Measurements from ENCODE around the gene STOM.

STOM gene

GRCh38 chr9:121321016-121321503, 49.0 kb downstream of the STOM start:
- ATAC-seq (ENCODE audit: low read depth) (no peak), DNase-seq (ENCODE audit: low spot score) (no peak)
- peaks cover 71% of the 10 kb centered on the region for H3K36me3 ChIP-seq (ENCODE audit: low read depth)
- no peak for TF ChIP-seq CTCF (IDR thresholded peaks at IDR 0.05; ENCODE audit: poor library complexity, severe bottlenecking)
- H3K4me1 ChIP-seq (ENCODE audit: insufficient read depth, poor library complexity, severe bottlenecking) = peaks cover 9% of the 10 kb centered on the region
- H3K27me3 ChIP-seq (ENCODE audit: insufficient read depth, poor library complexity, severe bottlenecking) = no peaks in the 10 kb centered on the region
- no peaks in the 10 kb centered on the region for H3K9me3 ChIP-seq (ENCODE audit: severe bottlenecking)
- H3K4me3 ChIP-seq (ENCODE audit: severe bottlenecking) = no peak overlapping the region
- peak overlapping the region; percentile 63 for H3K27ac ChIP-seq (ENCODE audit: poor library complexity, severe bottlenecking)

GRCh38 chr9:121319383-121319780, 50.7 kb downstream of the STOM start:
- DNase-seq (ENCODE audit: low spot score) (no peak), ATAC-seq (ENCODE audit: low read depth) (no peak)
- H3K36me3 ChIP-seq (ENCODE audit: low read depth) = peaks cover 70% of the 10 kb centered on the region
- H3K27ac ChIP-seq (ENCODE audit: poor library complexity, severe bottlenecking) = no peak overlapping the region
- H3K9me3 ChIP-seq (ENCODE audit: severe bottlenecking) = no peaks in the 10 kb centered on the region
- peaks cover 9% of the 10 kb centered on the region for H3K4me1 ChIP-seq (ENCODE audit: insufficient read depth, poor library complexity, severe bottlenecking)
- no peak overlapping the region for H3K4me3 ChIP-seq (ENCODE audit: severe bottlenecking)
- H3K27me3 ChIP-seq (ENCODE audit: insufficient read depth, poor library complexity, severe bottlenecking) = no peaks in the 10 kb centered on the region
- TF ChIP-seq CTCF (IDR thresholded peaks at IDR 0.05; ENCODE audit: poor library complexity, severe bottlenecking) = no peak

GRCh38 chr9:121318631-121319382, 51.2 kb downstream of the STOM start:
- H3K27ac ChIP-seq (ENCODE audit: poor library complexity, severe bottlenecking) = no peak overlapping the region
- no peak for TF ChIP-seq CTCF (IDR thresholded peaks at IDR 0.05; ENCODE audit: poor library complexity, severe bottlenecking)
- H3K36me3 ChIP-seq (ENCODE audit: low read depth) = peaks cover 69% of the 10 kb centered on the region
- H3K9me3 ChIP-seq (ENCODE audit: severe bottlenecking) = no peaks in the 10 kb centered on the region
- peaks cover 9% of the 10 kb centered on the region for H3K4me1 ChIP-seq (ENCODE audit: insufficient read depth, poor library complexity, severe bottlenecking)
- no peak overlapping the region for H3K4me3 ChIP-seq (ENCODE audit: severe bottlenecking)
- ATAC-seq (ENCODE audit: low read depth) (no peak), DNase-seq (ENCODE audit: low spot score) (no peak)
- H3K27me3 ChIP-seq (ENCODE audit: insufficient read depth, poor library complexity, severe bottlenecking) = no peaks in the 10 kb centered on the region

GRCh38 chr9:121317737-121318630, 52.1 kb downstream of the STOM start:
- Histone ChIP-seq H3K27me3 (ENCODE audit: insufficient read depth, poor library complexity, severe bottlenecking) (no peaks in the 10 kb centered on the region), H3K4me3 (ENCODE audit: severe bottlenecking) (no peak overlapping the region), H3K36me3 (ENCODE audit: low read depth) (peaks cover 68% of the 10 kb centered on the region), H3K4me1 (ENCODE audit: insufficient read depth, poor library complexity, severe bottlenecking) (peaks cover 6% of the 10 kb centered on the region), H3K9me3 (ENCODE audit: severe bottlenecking) (no peaks in the 10 kb centered on the region), H3K27ac (ENCODE audit: poor library complexity, severe bottlenecking) (no peak overlapping the region)
- no peak for TF ChIP-seq CTCF (IDR thresholded peaks at IDR 0.05; ENCODE audit: poor library complexity, severe bottlenecking)
- no peak for DNase-seq (ENCODE audit: low spot score)
- no peak for ATAC-seq (ENCODE audit: low read depth)
